ENCODE measurements around the gene ZNF791.

DNA sequence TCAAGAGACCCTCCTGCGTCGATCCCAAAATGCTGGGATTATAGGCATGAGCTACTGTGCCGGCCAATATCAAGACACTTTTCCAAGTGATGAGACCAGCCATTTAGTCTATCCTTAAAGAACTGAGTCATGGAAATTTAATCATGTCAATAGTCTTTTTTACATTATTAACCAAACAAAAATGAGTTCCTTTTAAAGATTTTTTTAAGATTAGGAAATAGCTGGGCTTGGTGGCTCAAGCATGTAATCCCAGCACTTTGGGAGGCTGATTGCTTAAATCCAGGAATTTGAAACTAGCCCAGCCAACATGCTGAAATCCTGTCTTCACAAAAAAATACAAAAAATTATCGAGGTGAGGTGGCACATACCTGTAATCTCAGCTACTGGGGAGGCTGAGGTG is 42.8 kb upstream of the ZNF791 start:
- TF ChIP-seq, protein P1, sequence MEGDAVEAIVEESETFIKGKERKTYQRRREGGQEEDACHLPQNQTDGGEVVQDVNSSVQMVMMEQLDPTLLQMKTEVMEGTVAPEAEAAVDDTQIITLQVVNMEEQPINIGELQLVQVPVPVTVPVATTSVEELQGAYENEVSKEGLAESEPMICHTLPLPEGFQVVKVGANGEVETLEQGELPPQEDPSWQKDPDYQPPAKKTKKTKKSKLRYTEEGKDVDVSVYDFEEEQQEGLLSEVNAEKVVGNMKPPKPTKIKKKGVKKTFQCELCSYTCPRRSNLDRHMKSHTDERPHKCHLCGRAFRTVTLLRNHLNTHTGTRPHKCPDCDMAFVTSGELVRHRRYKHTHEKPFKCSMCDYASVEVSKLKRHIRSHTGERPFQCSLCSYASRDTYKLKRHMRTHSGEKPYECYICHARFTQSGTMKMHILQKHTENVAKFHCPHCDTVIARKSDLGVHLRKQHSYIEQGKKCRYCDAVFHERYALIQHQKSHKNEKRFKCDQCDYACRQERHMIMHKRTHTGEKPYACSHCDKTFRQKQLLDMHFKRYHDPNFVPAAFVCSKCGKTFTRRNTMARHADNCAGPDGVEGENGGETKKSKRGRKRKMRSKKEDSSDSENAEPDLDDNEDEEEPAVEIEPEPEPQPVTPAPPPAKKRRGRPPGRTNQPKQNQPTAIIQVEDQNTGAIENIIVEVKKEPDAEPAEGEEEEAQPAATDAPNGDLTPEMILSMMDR (IDR thresholded peaks at IDR 0.05) = no peak
- TF ChIP-seq POLR2A (IDR thresholded peaks at IDR 0.05) (no peak), POLR2AphosphoS5 (IDR thresholded peaks at IDR 0.05) (no peak)
